ENCODE data around the gene P4HA2. TPM values are rescaled to one million over a fixed set of nuclear protein-coding genes. Genes with fewer than 3 reads are reported as not detected.

Gene P4HA2
- total RNA-seq, 3 donors from 2014 or later: 21.8 to 34.8 (median 26.2) TPM

- H3K4me3 ChIP-seq: no peak overlapping the region
- TF ChIP-seq POLR2A (IDR thresholded peaks at IDR 0.05): no peak
- peak; percentile 29 to 51 (median 47) for TF ChIP-seq CTCF (IDR thresholded peaks at IDR 0.05)
- no peak for DNase-seq (ENCODE audit: low spot score in 2 of 2)
- H3K27me3 ChIP-seq: no peaks in the 10 kb centered on the region
- intact Hi-C loops (cut with DNase I; ENCODE audit: low total_unique reads): no loop called here
- no peaks in the 10 kb centered on the region for H3K4me1 ChIP-seq
- H3K9me3 ChIP-seq: no peaks in the 10 kb centered on the region
- H3K36me3 ChIP-seq: no peaks in the 10 kb centered on the region
- no peak overlapping the region for H3K27ac ChIP-seq
Observed at GRCh38 chr5:132190161-132190817, 37.4 kb downstream of the P4HA2 start.

- H3K27me3 ChIP-seq: no peaks in the 10 kb centered on the region
- no peaks in the 10 kb centered on the region for H3K9me3 ChIP-seq
- H3K4me3 ChIP-seq: no peak overlapping the region
- no peaks in the 10 kb centered on the region for H3K36me3 ChIP-seq
- intact Hi-C loops (cut with DNase I; ENCODE audit: low total_unique reads): no loop called here
- TF ChIP-seq CTCF (IDR thresholded peaks at IDR 0.05) (no peak), POLR2A (IDR thresholded peaks at IDR 0.05) (no peak), POLR2AphosphoS5 (IDR thresholded peaks at IDR 0.05) (no peak)
- DNase-seq (ENCODE audit: low spot score in 2 of 2): no peak
- no peak overlapping the region for H3K27ac ChIP-seq
- H3K4me1 ChIP-seq: no peaks in the 10 kb centered on the region
Observed at GRCh38 chr5:132184588-132184987, 43.1 kb downstream of the P4HA2 start.

GRCh38 chr5:132183723-132184122 is 43.9 kb downstream of the P4HA2 start:
- intact Hi-C loops (cut with DNase I; ENCODE audit: low total_unique reads): no loop called here
- Histone ChIP-seq H3K4me3 (no peak overlapping the region), H3K9me3 (no peaks in the 10 kb centered on the region), H3K27ac (no peak overlapping the region), H3K4me1 (no peaks in the 10 kb centered on the region), H3K27me3 (no peaks in the 10 kb centered on the region), H3K36me3 (no peaks in the 10 kb centered on the region)
- TF ChIP-seq CTCF (IDR thresholded peaks at IDR 0.05) (no peak), POLR2AphosphoS5 (IDR thresholded peaks at IDR 0.05) (no peak), POLR2A (IDR thresholded peaks at IDR 0.05) (no peak)
- no peak for DNase-seq (ENCODE audit: low spot score in 2 of 2)

GRCh38 chr5:132182359-132183040 is 45.2 kb downstream of the P4HA2 start:
- Histone ChIP-seq H3K4me3 (no peak overlapping the region), H3K4me1 (no peaks in the 10 kb centered on the region), H3K27me3 (no peaks in the 10 kb centered on the region), H3K36me3 (no peaks in the 10 kb centered on the region), H3K27ac (peak overlapping the region in 1 of 2 donors; percentile 41), H3K9me3 (no peaks in the 10 kb centered on the region)
- TF ChIP-seq CTCF (IDR thresholded peaks at IDR 0.05) (no peak), POLR2AphosphoS5 (IDR thresholded peaks at IDR 0.05) (no peak), POLR2A (IDR thresholded peaks at IDR 0.05) (no peak)
- intact Hi-C loops (cut with DNase I; ENCODE audit: low total_unique reads): no loop called here
- DNase-seq (ENCODE audit: low spot score in 2 of 2): no peak

- intact Hi-C loops (cut with DNase I; ENCODE audit: low total_unique reads): no loop called here
- no peaks in the 10 kb centered on the region for H3K27me3 ChIP-seq
- no peaks in the 10 kb centered on the region for H3K9me3 ChIP-seq
- TF ChIP-seq CTCF (IDR thresholded peaks at IDR 0.05) (no peak), POLR2AphosphoS5 (IDR thresholded peaks at IDR 0.05) (no peak), POLR2A (IDR thresholded peaks at IDR 0.05) (no peak)
- H3K36me3 ChIP-seq: no peaks in the 10 kb centered on the region
- no peak for DNase-seq (ENCODE audit: low spot score in 2 of 2)
- H3K27ac ChIP-seq: no peak overlapping the region
- no peaks in the 10 kb centered on the region for H3K4me1 ChIP-seq
- no peak overlapping the region for H3K4me3 ChIP-seq
Observed at GRCh38 chr5:132181011-132181629, 46.5 kb downstream of the P4HA2 start.
